PC-3 (cell line): ENCODE results near the gene TECPR2.

Source experiments
- CTCF ChIP-seq: fragments of 300-600 bp; sonication (generic); conservative IDR thresholded peaks from 2 replicates; pipeline ENCODE4 v1.5.1; 2017; ENCODE audit warnings: antibody characterized with exemption, low read depth, mild to moderate bottlenecking, low read length
- EZH2 ChIP-seq: fragments of 300-600 bp; sonication (generic); IDR thresholded peaks from one replicate; pipeline ENCODE4 v1.6.1; 2017; ENCODE audit warnings: antibody characterized with exemption, mild to moderate bottlenecking, low read length; ENCODE audit not compliant: unreplicated experiment

- TF ChIP-seq CTCF (no peak), EZH2 (no peak)
These were observed 6.5 kb upstream of the TECPR2 start for GRCh38 chr14:102356280-102356679.
